T-helper 22 cell (primary cell): ENCODE measurements around the gene TMEM150B.

Source experiments
- DNase-seq: peaks from one replicate; pipeline ENCODE4 v3.0.0-alpha.2; 2020; ENCODE audit warnings: low read depth

TMEM150B gene

GRCh38 chr19:55305983-55306562, 19.1 kb downstream of the TMEM150B start:
- no peak for DNase-seq

GRCh38 chr19:55305491-55305890, 19.6 kb downstream of the TMEM150B start:
- peak; percentile 29 for DNase-seq

GRCh38 chr19:55304980-55305379, 20.2 kb downstream of the TMEM150B start:
- DNase-seq: no peak

- DNase-seq: no peak
These were observed 20.7 kb downstream of the TMEM150B start for GRCh38 chr19:55304279-55304978.

GRCh38 chr19:55303477-55303876, 21.7 kb downstream of the TMEM150B start:
- no peak for DNase-seq

GRCh38 chr19:55302318-55302703, 22.8 kb downstream of the TMEM150B start:
- no peak for DNase-seq

GRCh38 chr19:55301459-55302317, 23.5 kb downstream of the TMEM150B start:
- peak; percentile 77 for DNase-seq

- DNase-seq: no peak
These were observed 24.2 kb downstream of the TMEM150B start for GRCh38 chr19:55300886-55301458.

GRCh38 chr19:55299991-55300390, 25.1 kb downstream of the TMEM150B start:
- no peak for DNase-seq

- DNase-seq: no peak
These were observed 27.9 kb downstream of the TMEM150B start for GRCh38 chr19:55297267-55297666.

- no peak for DNase-seq
These were observed 35.9 kb downstream of the TMEM150B start for GRCh38 chr19:55289117-55289796.

- DNase-seq: no peak
These were observed 37.6 kb downstream of the TMEM150B start for GRCh38 chr19:55287361-55288079.

- no peak for DNase-seq
These were observed 39.8 kb downstream of the TMEM150B start for GRCh38 chr19:55285229-55285890.

- DNase-seq: no peak
These were observed 40.6 kb downstream of the TMEM150B start for GRCh38 chr19:55284405-55285058.

- DNase-seq: peak; percentile 21
These were observed 41.4 kb downstream of the TMEM150B start, which contains the start of gene BRSK1 for GRCh38 chr19:55283548-55284377. TSS of gene BRSK1 (plus strand) at chr19:55283997. CDS start at chr19:55284443, 446 bp downstream.

GRCh38 chr19:55279770-55280643, 45.1 kb downstream of the TMEM150B start, which contains the start of gene HSPBP1:
TSS of gene HSPBP1 (minus strand) at chr19:55280110. CDS start at chr19:55279608, 502 bp downstream.
- peak; percentile 91 for DNase-seq

GRCh38 chr19:55279340-55279739, 45.8 kb downstream of the TMEM150B start:
- DNase-seq: no peak
